SU-DHL-6 (cell line): ENCODE data around the gene BOLA1.
A peak's percentile ranks its signal among the peaks of the same experiment; 100 is the strongest.
"Not testable (repeated sequence)": the region's sequence is repeated elsewhere in the genome, so short reads cannot be mapped to it uniquely, and the experiment has no call there.

Experiments used
- H2AFZ ChIP-seq: fragments of 200-600 bp; sonication (generic); 2 replicates; pipeline ENCODE4 v1.6.1; 2014; ENCODE audit warnings: low read depth, mild to moderate bottlenecking, moderate library complexity, mixed read lengths, antibody characterized with exemption, low read length; ENCODE audit not compliant: severe bottlenecking
- H3F3A ChIP-seq: fragments of 200-600 bp; shearing (Covaris generic); 2 replicates; pipeline ENCODE4 v1.6.0; 2016; ENCODE audit warnings: antibody characterized with exemption, mild to moderate bottlenecking; ENCODE audit not compliant: insufficient read depth
- H3K27ac ChIP-seq: fragments of 200-600 bp; sonication (generic); 2 replicates; pipeline ENCODE4 v1.5.1; 2016; ENCODE audit warnings: low read depth, mild to moderate bottlenecking, low read length, moderate library complexity, mixed read lengths
- H3K27me3 ChIP-seq: fragments of 200-600 bp; sonication (generic), shearing (Covaris generic); 2 replicates; pipeline ENCODE4 v1.6.0; 2014; ENCODE audit warnings: mild to moderate bottlenecking, low read length
- H3K36me3 ChIP-seq: fragments of 200-600 bp; sonication (generic); 2 replicates; pipeline ENCODE4 v1.6.1; 2014; ENCODE audit warnings: mild to moderate bottlenecking, low read length, mixed read lengths
- H3K4me2 ChIP-seq: fragments of 300-600, 200-600 bp; shearing (Covaris generic), sonication (generic); 2 replicates; pipeline ENCODE4 v1.6.0; 2014; ENCODE audit warnings: low read length, low read depth, mild to moderate bottlenecking; ENCODE audit not compliant: poor library complexity, severe bottlenecking
- H3K4me3 ChIP-seq: fragments of 200-600 bp; sonication (generic); 2 replicates; pipeline ENCODE4 v1.5.1; 2014; ENCODE audit warnings: antibody characterized with exemption, low read length, mild to moderate bottlenecking, mixed read lengths; ENCODE audit not compliant: insufficient read depth, poor library complexity, severe bottlenecking
- H3K79me2 ChIP-seq: fragments of 200-600 bp; sonication (generic); 2 replicates; pipeline ENCODE4 v1.6.1; 2014; ENCODE audit warnings: mild to moderate bottlenecking, low read length, moderate library complexity; ENCODE audit not compliant: insufficient read depth
- H3K9ac ChIP-seq: fragments of 200-600 bp; sonication (generic); 2 replicates; pipeline ENCODE4 v1.7.0; 2014; ENCODE audit warnings: mild to moderate bottlenecking, low read length
- H3K9me2 ChIP-seq: fragments of 200-600 bp; sonication (generic); replicated peaks from 2 replicates; pipeline ENCODE4 v1.6.1; 2014; ENCODE audit warnings: low read length; ENCODE audit not compliant: insufficient read depth
- H3K9me3 ChIP-seq: fragments of 200-600 bp; sonication (generic); 2 replicates; pipeline ENCODE4 v1.6.1; 2014; ENCODE audit warnings: low read length, mixed read lengths; ENCODE audit not compliant: insufficient read depth
- H4K20me1 ChIP-seq: fragments of 200-600 bp; sonication (generic); 2 replicates; pipeline ENCODE4 v1.6.1; 2014; ENCODE audit warnings: low read depth, mild to moderate bottlenecking, antibody characterized with exemption, low read length, moderate library complexity, mixed read lengths
- CTCF ChIP-seq: fragments of 200-600 bp; sonication (generic); IDR thresholded peaks from one replicate; pipeline ENCODE4 v1.5.1; 2017; ENCODE audit warnings: antibody characterized with exemption, mild to moderate bottlenecking, low read length, moderate library complexity; ENCODE audit not compliant: insufficient read depth, poor library complexity, severe bottlenecking
- EZH2phosphoT487 ChIP-seq: fragments of 200-600 bp; sonication (generic), shearing (Covaris generic); conservative IDR thresholded peaks from 2 replicates; pipeline ENCODE4 v1.6.1; 2018; ENCODE audit warnings: mild to moderate bottlenecking, antibody characterized with exemption, low read length, moderate library complexity, mixed read lengths

Gene BOLA1

GRCh38 chr1:149899460-149900284, at the start of gene BOLA1:
Gene BOLA1, plus strand, starts transcription at chr1:149899568. Its CDS starts 492 bp downstream, at chr1:149900060.
- Histone ChIP-seq H3K27me3 (no peaks in the 10 kb centered on the region), H3K9me3 (no peaks in the 10 kb centered on the region), H2AFZ (peak within 1 kb of the TSS; percentile 90), H3K4me3 (peak within 1 kb of the TSS; percentile 54), H3K4me2 (peak within 1 kb of the TSS; percentile 63), H3K79me2 (no peaks in the 10 kb centered on the region), H3F3A (no peaks in the 10 kb centered on the region), H4K20me1 (no peaks in the 10 kb centered on the region), H3K9me2 (no peaks in the 10 kb centered on the region), H3K36me3 (no peaks in the 10 kb centered on the region), H3K27ac (no peak within 1 kb of the TSS), H3K9ac (peak within 1 kb of the TSS; percentile 40)
- TF ChIP-seq EZH2phosphoT487 (no peak), CTCF (no peak)

- Histone ChIP-seq H3K79me2 (peaks cover 47% of the 10 kb centered on the region), H3K9me3 (no peaks in the 10 kb centered on the region), H3K4me2 (peak overlapping the region; percentile 97), H2AFZ (no peak overlapping the region), H3K9ac (peak overlapping the region; percentile 75), H4K20me1 (no peaks in the 10 kb centered on the region), H3K27ac (peak overlapping the region; percentile 96), H3K4me3 (peak overlapping the region; percentile 77), H3K27me3 (no peaks in the 10 kb centered on the region), H3K9me2 (no peaks in the 10 kb centered on the region), H3K36me3 (no peaks in the 10 kb centered on the region), H3F3A (peaks cover 42% of the 10 kb centered on the region)
- TF ChIP-seq CTCF = no peak
- TF ChIP-seq EZH2phosphoT487 = no peak
These were observed 49.4 kb upstream of the BOLA1 start for GRCh38 chr1:149849947-149850360.

GRCh38 chr1:149850732-149851345, 48.5 kb upstream of the BOLA1 start:
- Histone ChIP-seq H3K79me2 (peaks cover 39% of the 10 kb centered on the region), H3F3A (peaks cover 34% of the 10 kb centered on the region)
- not testable (repeated sequence) for H3K9me2 ChIP-seq, H3K4me2 ChIP-seq, H3K4me3 ChIP-seq, H3K36me3 ChIP-seq, H2AFZ ChIP-seq, H3K9ac ChIP-seq, H4K20me1 ChIP-seq, H3K27me3 ChIP-seq, H3K27ac ChIP-seq, H3K9me3 ChIP-seq

GRCh38 chr1:149851585-149852213, 47.7 kb upstream of the BOLA1 start:
- not testable (repeated sequence) for H3K4me2 ChIP-seq, H3K27me3 ChIP-seq, H3K4me3 ChIP-seq, H2AFZ ChIP-seq, H3K27ac ChIP-seq, H3K9me2 ChIP-seq, H3K36me3 ChIP-seq, H3K9me3 ChIP-seq, H4K20me1 ChIP-seq, H3K9ac ChIP-seq
- peaks cover 26% of the 10 kb centered on the region for H3F3A ChIP-seq
- peaks cover 30% of the 10 kb centered on the region for H3K79me2 ChIP-seq

GRCh38 chr1:149852263-149852662, 47.1 kb upstream of the BOLA1 start:
- not testable (repeated sequence) for H3K27me3 ChIP-seq, H3K9me3 ChIP-seq, H4K20me1 ChIP-seq, H3K4me3 ChIP-seq, H3K27ac ChIP-seq, H3K9me2 ChIP-seq, H2AFZ ChIP-seq, H3K36me3 ChIP-seq, H3K4me2 ChIP-seq, H3K9ac ChIP-seq
- Histone ChIP-seq H3F3A (peaks cover 26% of the 10 kb centered on the region), H3K79me2 (peaks cover 24% of the 10 kb centered on the region)

- H3K27ac ChIP-seq, H4K20me1 ChIP-seq, H2AFZ ChIP-seq, H3K4me2 ChIP-seq, H3K9me3 ChIP-seq, H3K79me2 ChIP-seq, H3K27me3 ChIP-seq, H3K9ac ChIP-seq, H3K4me3 ChIP-seq, H3K9me2 ChIP-seq, H3F3A ChIP-seq, H3K36me3 ChIP-seq: not testable (repeated sequence)
These were observed 39.1 kb upstream of the BOLA1 start for GRCh38 chr1:149860271-149860670.
